Endothelial cell of umbilical vein (primary cell): Measurements from ENCODE around the gene MED12L. TPM values are rescaled to one million over a fixed set of nuclear protein-coding genes. Genes with fewer than 3 reads are reported as not detected.

Experiments
- BruUV-seq: library from RNA; stranded (reverse); fragments of 400-500 nt; replicated peaks from 2 replicates; lab custom pipeline; 2021; lab: Mats Ljungman, UMichigan
- CTCF ChIA-PET: fragments of 300-600, 350-600 bp; sonication (Branson Sonifier 250); formaldehyde crosslinking; loops from one replicate; lab custom pipeline; 2021; ENCODE audit warnings: antibody characterized with exemption, inconsistent platforms; lab: Charles Lee
- POLR2A ChIA-PET: fragments of 300-600, 350-600 bp; sonication (Branson Sonifier 250); formaldehyde crosslinking; loops from one replicate; lab custom pipeline; 2021; ENCODE audit warnings: antibody characterized with exemption, inconsistent platforms; lab: Charles Lee
- DNase-seq: peaks from one replicate; pipeline ENCODE4 v3.0.0-alpha.2; 2011; ENCODE audit warnings: low read depth, low spot score
- FAIRE-seq: peaks from 2 replicates; lab custom pipeline; 2011; peaks lifted over from hg19 to GRCh38; lab: Jason Lieb, UNC
- H2AFZ ChIP-seq: 2 replicates; pipeline ENCODE4 v1.6.0; 2012; ENCODE audit warnings: low read depth, low read length, control low read depth, inconsistent platforms
- H3K27ac ChIP-seq: 2 replicates; pipeline ENCODE4 v1.5.1; 2011; ENCODE audit warnings: low read depth, mild to moderate bottlenecking, control low read depth, low read length, moderate library complexity; ENCODE audit not compliant: insufficient read depth
- H3K27me3 ChIP-seq, 2 experiments: 2 replicates each; pipeline versions ENCODE4 v1.6.0 to v1.6.1; 2011; ENCODE audit warnings: low read length in 2 of 2, mixed read lengths in 1 of 2; ENCODE audit not compliant: control insufficient read depth in 2 of 2, insufficient read depth in 2 of 2
- H3K36me3 ChIP-seq, 2 experiments: 2 replicates in 1 of 2; 3 replicates in 1 of 2; pipeline ENCODE4 v1.5.1; 2011; ENCODE audit warnings: low read length in 2 of 2, mild to moderate bottlenecking in 1 of 2, moderate library complexity in 1 of 2; ENCODE audit not compliant: control insufficient read depth in 2 of 2, insufficient read depth in 2 of 2; ENCODE audit errors: extremely low read depth in 1 of 2
- H3K4me1 ChIP-seq: 3 replicates; pipeline ENCODE4 v1.5.1; 2011; ENCODE audit warnings: mild to moderate bottlenecking, low read length; ENCODE audit not compliant: control insufficient read depth, insufficient read depth; ENCODE audit errors: extremely low read depth
- H3K4me2 ChIP-seq: 2 replicates; pipeline ENCODE4 v1.6.1; 2011; ENCODE audit warnings: low read length, control low read depth, mixed read lengths; ENCODE audit not compliant: insufficient read depth
- H3K4me3 ChIP-seq, 3 experiments: fragments of 200-600 bp in 1 of 3; sonication (generic), shearing (Covaris generic) in 1 of 3; replicated peaks in 1 of 3; 2 replicates each; pipeline ENCODE4 v1.5.1; 2011 to 2016; ENCODE audit warnings: control low read depth in 3 of 3, low read length in 3 of 3, mild to moderate bottlenecking in 2 of 3, inconsistent platforms in 1 of 3, low read depth in 1 of 3, moderate library complexity in 1 of 3; ENCODE audit not compliant: insufficient read depth in 1 of 3
- H3K79me2 ChIP-seq: 2 replicates; pipeline ENCODE4 v1.6.0; 2012; ENCODE audit warnings: low read length, inconsistent platforms; ENCODE audit not compliant: control insufficient read depth, insufficient read depth
- H3K9ac ChIP-seq: replicated peaks from 2 replicates; pipeline ENCODE3; 2011; ENCODE audit warnings: low read length, control low read depth; ENCODE audit not compliant: insufficient read depth; ENCODE audit errors: extremely low read depth
- H3K9me1 ChIP-seq: replicated peaks from 3 replicates; pipeline ENCODE4 v1.6.0; 2011; ENCODE audit warnings: mild to moderate bottlenecking, low read length; ENCODE audit not compliant: control insufficient read depth, insufficient read depth; ENCODE audit errors: extremely low read depth
- H3K9me3 ChIP-seq: replicated peaks from 2 replicates; pipeline ENCODE4 v1.5.1; 2012; ENCODE audit warnings: low read length, inconsistent platforms; ENCODE audit not compliant: control insufficient read depth, insufficient read depth
- H4K20me1 ChIP-seq: replicated peaks from 2 replicates; pipeline ENCODE3; 2011; ENCODE audit warnings: mild to moderate bottlenecking, low read length; ENCODE audit not compliant: control insufficient read depth, insufficient read depth; ENCODE audit errors: extremely low read depth
- CTCF ChIP-seq, 2 donors: IDR thresholded peaks; 1 replicate in 1 of 2; 2 replicates in 1 of 2; pipeline ENCODE4 v1.5.1; 2011; ENCODE audit warnings: low read length in 2 of 2, mild to moderate bottlenecking in 2 of 2, moderate library complexity in 2 of 2, control low read depth in 1 of 2, inconsistent platforms in 1 of 2, low read depth in 1 of 2; ENCODE audit not compliant: insufficient read depth in 1 of 2; ENCODE audit errors: extremely low read depth in 1 of 2
- EZH2 ChIP-seq: IDR thresholded peaks from 2 replicates; pipeline ENCODE4 v1.6.1; 2012; ENCODE audit warnings: borderline replicate concordance, low read depth, mild to moderate bottlenecking, moderate library complexity, low read length, inconsistent platforms; ENCODE audit not compliant: severe bottlenecking
- FOS ChIP-seq: IDR thresholded peaks from 2 replicates; pipeline ENCODE4 v1.6.1; 2011; ENCODE audit warnings: mild to moderate bottlenecking, low read length, moderate library complexity, borderline replicate concordance; ENCODE audit not compliant: insufficient read depth
- GATA2 ChIP-seq: IDR thresholded peaks from 2 replicates; pipeline ENCODE4 v1.7.0; 2011; ENCODE audit warnings: low read depth, mild to moderate bottlenecking, moderate library complexity, mixed read lengths, low read length; ENCODE audit not compliant: insufficient read length, insufficient read depth
- JUN ChIP-seq: IDR thresholded peaks from 2 replicates; pipeline ENCODE4 v1.6.1; 2011; ENCODE audit warnings: borderline replicate concordance, low read depth; ENCODE audit not compliant: insufficient read length, insufficient read depth
- MAX ChIP-seq: IDR thresholded peaks from 2 replicates; pipeline ENCODE4 v1.6.1; 2011; ENCODE audit not compliant: insufficient read depth, insufficient read length
- MYC ChIP-seq: IDR thresholded peaks from one replicate; pipeline ENCODE4 v1.6.1; 2011; ENCODE audit warnings: mild to moderate bottlenecking, low read depth, low read length
- POLR2A ChIP-seq: IDR thresholded peaks from 2 replicates; pipeline ENCODE4 v1.6.1; 2012; ENCODE audit warnings: low read depth, mild to moderate bottlenecking, control low read depth, low read length
- dilution Hi-C: fragments of 300-500 bp; cut with MboI; formaldehyde crosslinking; loops from one replicate; pipeline ENCODE4 v1.15.0; 2019; ENCODE audit warnings: low sequenced_read_pairs; ENCODE audit not compliant: extremely low pct_ligation_motif_present
- intact Hi-C: fragments of 100-400 bp; cut with micrococcal nuclease; formaldehyde crosslinking; loops from one replicate; pipeline ENCODE4 v1.10.0; 2022
- polyA plus RNA-seq, 4 experiments: library from polyadenylated mRNA; depleted of rRNA in 3 of 4; stranded (reverse) in 3 of 4; unstranded in 1 of 4; fragments of >200 nt; gene quantifications; 2 replicates each; pipeline versions ENCODE4 v1.2.1 to v1.2.3, GENCODE V29; 2011 to 2012; ENCODE audit warnings: missing spikeins in 1 of 4
- total RNA-seq: library from RNA; stranded (reverse); gene quantifications from 2 replicates; pipeline ENCODE4 v1.2.3, GENCODE V29; 2021

Gene MED12L
- total and polyA plus RNA-seq, 2 donors (not counting 3 experiments of a cell fraction or from before 2014, with no cell fraction given): 0.03 to 0.27 TPM

GRCh38 chr3:151205482-151205881 lies 120.0 kb downstream of the MED12L start:
- CTCF ChIA-PET: interaction anchor here (0.6 to 1.0 kb wide), 2 partner anchors 9 to 254 kb away, joined by 3 read pairs; no protein-coding TSS in a partner anchor
- H4K20me1 ChIP-seq: no peaks in the 10 kb centered on the region
- H3K4me1 ChIP-seq: no peaks in the 10 kb centered on the region
- no TSS peak for BruUV-seq
- FAIRE-seq (no peak), DNase-seq (no peak)
- dilution Hi-C loops (no loop called here), intact Hi-C loops (no loop called here)
- H3K4me3 ChIP-seq: no peak overlapping the region
- no peaks in the 10 kb centered on the region for H3K79me2 ChIP-seq
- H3K9me1 ChIP-seq: no peaks in the 10 kb centered on the region
- TF ChIP-seq POLR2A: no peak
- TF ChIP-seq CTCF (IDR thresholded peaks at IDR 0.05; ENCODE audit: extremely low read depth in 1 of 2, insufficient read depth in 1 of 2, low read depth in 1 of 2, low read length in 2 of 2): no peak
- TF ChIP-seq MYC: no peak
- no peak for TF ChIP-seq FOS
- no peak for TF ChIP-seq MAX
- TF ChIP-seq EZH2: no peak
- TF ChIP-seq GATA2: no peak
- no peak for TF ChIP-seq JUN
- H3K27ac ChIP-seq: no peak overlapping the region
- H3K4me2 ChIP-seq: no peak overlapping the region
- no peak overlapping the region for H3K9ac ChIP-seq
- H3K27me3 ChIP-seq: no peaks in the 10 kb centered on the region
- no peaks in the 10 kb centered on the region for H3K36me3 ChIP-seq
- no peaks in the 10 kb centered on the region for H3K9me3 ChIP-seq
- H2AFZ ChIP-seq: no peak overlapping the region
- POLR2A ChIA-PET: no interaction called here
